H9 (cell line): ENCODE results near the gene ASPM. TPM values are rescaled to one million over a fixed set of nuclear protein-coding genes. Genes with fewer than 3 reads are reported as not detected.

ENCODE experiments used
- DNase-seq: peaks from one replicate; pipeline ENCODE4 v3.0.0-alpha.2; 2017
- H2AFZ ChIP-seq: one replicate; pipeline ENCODE4 v1.6.1; 2013; ENCODE audit warnings: mild to moderate bottlenecking, low read length, control low read depth, moderate library complexity
- H2AK5ac ChIP-seq: 2 replicates; pipeline ENCODE4 v1.6.1; 2013; ENCODE audit warnings: low read length, control low read depth, mixed read lengths; ENCODE audit not compliant: insufficient read length
- H2BK120ac ChIP-seq: one replicate; pipeline ENCODE4 v1.6.1; 2013; ENCODE audit warnings: low read depth, mild to moderate bottlenecking, low read length, control low read depth, inconsistent platforms; ENCODE audit not compliant: poor library complexity, severe bottlenecking
- H2BK12ac ChIP-seq: 2 replicates; pipeline ENCODE4 v1.6.1; 2013; ENCODE audit warnings: low read length, control low read depth, mixed read lengths, low read depth; ENCODE audit not compliant: insufficient read length
- H2BK15ac ChIP-seq: 2 replicates; pipeline ENCODE4 v1.6.1; 2013; ENCODE audit warnings: low read depth, low read length, control low read depth
- H2BK20ac ChIP-seq: one replicate; pipeline ENCODE4 v1.6.1; 2013; ENCODE audit warnings: low read depth, mild to moderate bottlenecking, low read length, control low read depth, inconsistent platforms; ENCODE audit not compliant: poor library complexity, severe bottlenecking
- H2BK5ac ChIP-seq: 2 replicates; pipeline ENCODE4 v1.6.1; 2013; ENCODE audit warnings: low read length, control low read depth, mixed read lengths; ENCODE audit not compliant: insufficient read length
- H3K14ac ChIP-seq: 2 replicates; pipeline ENCODE4 v1.6.1; 2013; ENCODE audit warnings: low read length, control low read depth; ENCODE audit not compliant: insufficient read depth
- H3K18ac ChIP-seq: 2 replicates; pipeline ENCODE4 v1.6.1; 2013; ENCODE audit warnings: low read depth, mild to moderate bottlenecking, mixed read lengths, low read length, control low read depth; ENCODE audit not compliant: insufficient read length
- H3K23ac ChIP-seq: 2 replicates; pipeline ENCODE4 v1.6.1; 2013; ENCODE audit warnings: low read length, control low read depth, mixed read lengths, low read depth; ENCODE audit not compliant: insufficient read length
- H3K23me2 ChIP-seq: 2 replicates; pipeline ENCODE4 v1.6.1; 2013; ENCODE audit warnings: low read depth, mild to moderate bottlenecking, mixed read lengths, low read length, control low read depth; ENCODE audit not compliant: insufficient read length, poor library complexity, severe bottlenecking
- H3K27ac ChIP-seq: 2 replicates; pipeline ENCODE4 v1.5.1; 2013; ENCODE audit warnings: low read length, control low read depth, mixed read lengths, low read depth; ENCODE audit not compliant: insufficient read length
- H3K27me3 ChIP-seq: 2 replicates; pipeline ENCODE4 v1.6.1; 2013; ENCODE audit warnings: low read length, control low read depth, inconsistent platforms; ENCODE audit not compliant: insufficient read depth
- H3K4ac ChIP-seq: 2 replicates; pipeline ENCODE4 v1.6.1; 2013; ENCODE audit warnings: low read depth, mild to moderate bottlenecking, control low read depth, inconsistent platforms, low read length, moderate library complexity
- H3K4me1 ChIP-seq: 2 replicates; pipeline ENCODE4 v1.6.1; 2013; ENCODE audit warnings: low read length, control low read depth, inconsistent platforms; ENCODE audit not compliant: insufficient read depth
- H3K4me2 ChIP-seq: 2 replicates; pipeline ENCODE4 v1.6.1; 2013; ENCODE audit warnings: low read length, control low read depth, mixed read lengths; ENCODE audit not compliant: insufficient read length, insufficient read depth
- H3K56ac ChIP-seq: 2 replicates; pipeline ENCODE4 v1.6.1; 2013; ENCODE audit warnings: low read depth, mild to moderate bottlenecking, mixed read lengths, low read length, control low read depth; ENCODE audit not compliant: insufficient read length
- H3K79me1 ChIP-seq: 2 replicates; pipeline ENCODE4 v1.6.1; 2013; ENCODE audit warnings: low read depth, mild to moderate bottlenecking, moderate library complexity, low read length, control low read depth, inconsistent platforms; ENCODE audit not compliant: insufficient read depth, poor library complexity, severe bottlenecking
- H3K79me2 ChIP-seq: 2 replicates; pipeline ENCODE4 v1.6.1; 2013; ENCODE audit warnings: low read length, control low read depth, inconsistent platforms; ENCODE audit not compliant: insufficient read depth
- H3K9ac ChIP-seq: 2 replicates; pipeline ENCODE4 v1.6.1; 2013; ENCODE audit warnings: low read length, control low read depth, mixed read lengths; ENCODE audit not compliant: insufficient read length; ENCODE audit errors: extremely low read depth
- H3K9me3 ChIP-seq: one replicate; pipeline ENCODE4 v1.6.1; 2013; ENCODE audit warnings: low read depth, low read length, inconsistent platforms; ENCODE audit not compliant: control insufficient read depth
- H3T11ph ChIP-seq: one replicate; pipeline ENCODE4 v1.6.1; 2013; ENCODE audit warnings: mild to moderate bottlenecking, low read length, control low read depth, inconsistent platforms
- H4K20me1 ChIP-seq: one replicate; pipeline ENCODE4 v1.6.1; 2013; ENCODE audit not compliant: control insufficient read depth, insufficient read length, insufficient read depth
- H4K5ac ChIP-seq: 2 replicates; pipeline ENCODE4 v1.6.1; 2013; ENCODE audit warnings: low read depth, mild to moderate bottlenecking, mixed read lengths, low read length, control low read depth; ENCODE audit not compliant: insufficient read length
- H4K8ac ChIP-seq: replicated peaks from 2 replicates; pipeline ENCODE4 v1.6.1; 2013; ENCODE audit warnings: low read length, control low read depth, mixed read lengths, low read depth; ENCODE audit not compliant: insufficient read length
- H4K91ac ChIP-seq: 2 replicates; pipeline ENCODE4 v1.6.1; 2013; ENCODE audit warnings: low read depth, mild to moderate bottlenecking, moderate library complexity, mixed read lengths, low read length, control low read depth; ENCODE audit not compliant: insufficient read length
- H3K27ac Mint-ChIP-seq, 3 experiments: 2 replicates in 2 of 3; 3 replicates in 1 of 3; pipeline ENCODE4 v1.8.0; 2020 to 2021; ENCODE audit warnings: mixed read lengths in 3 of 3, mild to moderate bottlenecking in 1 of 3, moderate library complexity in 1 of 3
- H3K27me3 Mint-ChIP-seq: 2 replicates; pipeline ENCODE4 v1.8.0; 2021; ENCODE audit warnings: low read depth, mild to moderate bottlenecking, moderate library complexity, mixed read lengths
- H3K36me3 Mint-ChIP-seq, 3 experiments: 2 replicates in 2 of 3; 3 replicates in 1 of 3; pipeline ENCODE4 v1.8.0; 2020 to 2021; ENCODE audit warnings: low read depth in 3 of 3, mixed read lengths in 3 of 3; ENCODE audit not compliant: insufficient read depth in 1 of 3
- H3K4me1 Mint-ChIP-seq, 2 experiments: 2 replicates each; pipeline ENCODE4 v1.8.0; 2020; ENCODE audit warnings: mixed read lengths in 2 of 2
- H3K4me3 Mint-ChIP-seq, 2 experiments: 2 replicates in 1 of 2; 3 replicates in 1 of 2; pipeline ENCODE4 v1.8.0; 2020 to 2021; ENCODE audit warnings: mild to moderate bottlenecking in 2 of 2, mixed read lengths in 2 of 2, moderate library complexity in 1 of 2
- H3K9me3 Mint-ChIP-seq, 2 experiments: 2 replicates in 1 of 2; 3 replicates in 1 of 2; pipeline ENCODE4 v1.8.0; 2020; ENCODE audit warnings: mild to moderate bottlenecking in 2 of 2, mixed read lengths in 2 of 2, moderate library complexity in 1 of 2
- CTCF ChIP-seq: fragments of 200-600 bp; sonication (generic); conservative IDR thresholded peaks from 3 replicates; pipeline ENCODE4 v1.8.0; 2021; ENCODE audit warnings: antibody characterized with exemption, mild to moderate bottlenecking
- WGBS: extraction: QIAGEN DNeasy Blood & Tissue Kit; methylation state at CpG from one replicate; pipeline ENCODE4 v1.1.7; 2013; ENCODE audit warnings: missing lambda C conversion rate, low lambda C conversion rate, mixed read lengths; ENCODE audit not compliant: insufficient read length; ENCODE audit errors: extremely low coverage; 5-methylcytosine and 5-hydroxymethylcytosine counted together
- total RNA-seq: library from RNA; stranded (reverse); gene quantifications from 2 replicates; pipeline ENCODE4 v1.2.1, GENCODE V29; 2021

The ASPM gene
- total RNA-seq, 1 experiment from 2014 or later: 34.9 TPM

GRCh38 chr1:197063212-197063611 lies 83.3 kb downstream of the ASPM start:
- no peaks in the 10 kb centered on the region for H3K36me3 Mint-ChIP-seq
- Histone ChIP-seq H3K9me3 (no peaks in the 10 kb centered on the region), H4K8ac (no peak overlapping the region), H3K4me1 (no peaks in the 10 kb centered on the region), H2BK20ac (no peak overlapping the region), H3K18ac (no peak overlapping the region), H3K79me1 (no peaks in the 10 kb centered on the region), H2BK15ac (no peak overlapping the region), H3K56ac (no peak overlapping the region), H3K27me3 (no peaks in the 10 kb centered on the region), H4K20me1 (no peaks in the 10 kb centered on the region), H3K14ac (no peak overlapping the region), H2BK120ac (no peak overlapping the region), H2BK12ac (no peak overlapping the region), H3T11ph (no peak overlapping the region), H3K23me2 (no peaks in the 10 kb centered on the region), H2AK5ac (no peak overlapping the region), H3K4ac (no peak overlapping the region), H3K9ac (no peak overlapping the region), H4K5ac (no peak overlapping the region), H2AFZ (no peak overlapping the region), H3K23ac (no peak overlapping the region), H4K91ac (no peak overlapping the region), H2BK5ac (no peak overlapping the region), H3K27ac (no peak overlapping the region), H3K4me2 (no peak overlapping the region), H3K79me2 (no peaks in the 10 kb centered on the region)
- H3K27ac Mint-ChIP-seq: no peak overlapping the region; a peak in 1 of 7 replicates
- WGBS: no CpG with 5 or more reads among the region's 2 CpGs
- no peak for DNase-seq
- no peaks in the 10 kb centered on the region for H3K9me3 Mint-ChIP-seq
- H3K4me1 Mint-ChIP-seq: no peaks in the 10 kb centered on the region
- no peak overlapping the region for H3K4me3 Mint-ChIP-seq
- no peak; the same call in 2 of the 3 replicates for TF ChIP-seq CTCF
- H3K27me3 Mint-ChIP-seq: no peaks in the 10 kb centered on the region
